Common myeloid progenitor, CD34-positive (primary cell): ENCODE data around the gene ARMC9.

Source experiments
- CTCF ChIA-PET: fragments of 350-600 bp; sonication (Branson Sonifier 250); formaldehyde crosslinking; loops from one replicate; lab custom pipeline; 2021; ENCODE audit warnings: antibody characterized with exemption; lab: Charles Lee
- POLR2A ChIA-PET: fragments of 350-600 bp; sonication (Branson Sonifier 250); formaldehyde crosslinking; loops from one replicate; lab custom pipeline; 2021; ENCODE audit warnings: antibody characterized with exemption; lab: Charles Lee
- DNase-seq, 3 donors: peaks; one replicate each; pipeline versions ENCODE4 v3.0.0 to v3.0.0-alpha.2; 2013
- H3K27ac ChIP-seq, 2 experiments: 1 replicate in 1 of 2; 2 replicates in 1 of 2; pipeline ENCODE4 v1.7.0; 2013; ENCODE audit warnings: inconsistent platforms in 2 of 2, low read length in 2 of 2, mild to moderate bottlenecking in 2 of 2, low read depth in 1 of 2, moderate library complexity in 1 of 2; ENCODE audit not compliant: severe bottlenecking in 2 of 2, insufficient read depth in 1 of 2, poor library complexity in 1 of 2
- H3K27me3 ChIP-seq, 5 experiments: replicated peaks in 2 of 5; 1 replicate in 3 of 5; 2 replicates in 2 of 5; pipeline versions ENCODE4 v1.6.1 to v1.7.0; 2013; ENCODE audit warnings: low read length in 4 of 5, mild to moderate bottlenecking in 2 of 5, moderate library complexity in 2 of 5, inconsistent platforms in 1 of 5; ENCODE audit not compliant: insufficient read depth in 5 of 5, control insufficient read depth in 4 of 5
- H3K36me3 ChIP-seq, 4 experiments: 1 replicate in 2 of 4; 2 replicates in 2 of 4; pipeline versions ENCODE4 v1.6.1 to v1.7.0; 2013; ENCODE audit warnings: low read length in 3 of 4, control low read depth in 1 of 4, mild to moderate bottlenecking in 1 of 4; ENCODE audit not compliant: control insufficient read depth in 4 of 4, insufficient read depth in 4 of 4
- H3K4me1 ChIP-seq, 4 experiments: 1 replicate in 3 of 4; 2 replicates in 1 of 4; pipeline versions ENCODE4 v1.6.1 to v1.7.1; 2013; ENCODE audit warnings: low read length in 3 of 4, mild to moderate bottlenecking in 3 of 4, control low read depth in 1 of 4, inconsistent platforms in 1 of 4, moderate library complexity in 1 of 4; ENCODE audit not compliant: control insufficient read depth in 4 of 4, insufficient read depth in 4 of 4; ENCODE audit errors: control extremely low read depth in 1 of 4
- H3K4me3 ChIP-seq, 7 experiments: 1 replicate in 4 of 7; 2 replicates in 3 of 7; pipeline versions ENCODE4 v1.5.1 to v1.7.0; 2013; ENCODE audit warnings: mild to moderate bottlenecking in 7 of 7, low read length in 6 of 7, moderate library complexity in 6 of 7, inconsistent platforms in 2 of 7, low read depth in 2 of 7, control low read depth in 1 of 7; ENCODE audit not compliant: insufficient read depth in 4 of 7, control insufficient read depth in 1 of 7; ENCODE audit errors: extremely low read depth in 1 of 7
- H3K9me3 ChIP-seq, 5 experiments: 1 replicate in 4 of 5; 2 replicates in 1 of 5; pipeline versions ENCODE4 v1.6.1 to v1.7.1; 2013; ENCODE audit warnings: low read length in 4 of 5, mild to moderate bottlenecking in 2 of 5, inconsistent platforms in 1 of 5, low read depth in 1 of 5, moderate library complexity in 1 of 5; ENCODE audit not compliant: control insufficient read depth in 4 of 5, insufficient read depth in 2 of 5; ENCODE audit errors: control extremely low read depth in 1 of 5
- WGBS: methylation state at CpG from one replicate; pipeline ENCODE4 v1.1.5; 2013; ENCODE audit not compliant: insufficient coverage; 5-methylcytosine and 5-hydroxymethylcytosine counted together

The ARMC9 gene

GRCh38 chr2:231163011-231163410 is 35.4 kb upstream of the ARMC9 start:
- Histone ChIP-seq H3K9me3 (no peaks in the 10 kb centered on the region), H3K4me1 (no peaks in the 10 kb centered on the region), H3K27ac (no peak overlapping the region), H3K4me3 (no peak overlapping the region), H3K27me3 (no peaks in the 10 kb centered on the region), H3K36me3 (peaks cover 6 to 61% (median 34%) of the 10 kb centered on the region in 4 experiments)
- POLR2A ChIA-PET: interaction anchor here (0.6 kb wide), 2 partner anchors 11 to 43 kb away, joined by 3 read pairs; no protein-coding TSS in a partner anchor
- no peak for DNase-seq
- CTCF ChIA-PET: interaction anchor here (0.7 kb wide), 1 partner anchor 1124 kb away, joined by 3 read pairs; no protein-coding TSS in a partner anchor
- WGBS: 90% methylated on average over 3 of the region's 3 CpGs

DNA sequence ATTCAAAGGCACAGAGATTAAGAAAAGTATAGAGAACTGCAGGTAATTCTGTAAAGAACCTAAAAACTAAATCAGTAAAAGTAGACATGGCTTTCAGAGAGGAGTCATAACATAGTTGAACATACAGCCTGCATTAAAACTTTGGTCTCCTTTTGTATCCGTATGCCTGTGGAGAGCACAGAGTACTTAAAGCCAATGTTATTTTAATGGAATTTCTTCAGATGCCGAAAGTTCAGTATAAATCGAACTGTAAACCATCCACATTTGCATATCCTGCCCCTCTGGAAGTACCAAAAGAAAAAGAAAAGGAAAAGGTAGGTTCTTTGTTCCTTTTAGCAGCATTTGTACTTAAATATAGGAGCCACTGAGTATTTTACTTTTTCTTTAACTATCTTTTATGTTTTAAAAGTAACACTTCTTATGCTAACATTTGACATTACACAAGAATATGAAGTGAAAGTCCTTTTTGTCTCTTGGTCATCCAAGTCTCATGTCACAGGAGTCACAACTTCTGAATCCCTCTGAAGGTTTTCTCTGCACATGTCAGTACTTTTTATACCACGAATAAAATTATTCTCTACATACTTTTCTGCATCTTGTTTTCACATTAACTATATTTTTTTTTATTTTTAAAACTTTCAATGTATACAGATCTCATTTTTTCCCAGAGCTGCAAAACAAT is 34.9 kb upstream of the ARMC9 start:
- H3K27me3 ChIP-seq: no peaks in the 10 kb centered on the region
- DNase-seq: no peak
- no peak overlapping the region for H3K4me3 ChIP-seq
- H3K9me3 ChIP-seq: no peaks in the 10 kb centered on the region
- no peaks in the 10 kb centered on the region for H3K4me1 ChIP-seq
- WGBS: 100% methylated on average over 2 of the region's 4 CpGs
- no peak overlapping the region for H3K27ac ChIP-seq
- CTCF ChIA-PET: no interaction called here
- peaks cover 6 to 58% (median 33%) of the 10 kb centered on the region in 4 experiments for H3K36me3 ChIP-seq
- POLR2A ChIA-PET: interaction anchor here (0.6 kb wide), 2 partner anchors 11 to 43 kb away, joined by 3 read pairs; no protein-coding TSS in a partner anchor

- DNase-seq: no peak
- Histone ChIP-seq H3K4me3 (no peak overlapping the region), H3K9me3 (no peaks in the 10 kb centered on the region), H3K27ac (no peak overlapping the region), H3K4me1 (peaks cover 0 to 5% (median 0%) of the 10 kb centered on the region in 4 experiments), H3K36me3 (peaks cover 8 to 82% (median 47%) of the 10 kb centered on the region in 4 experiments), H3K27me3 (no peaks in the 10 kb centered on the region)
- CTCF ChIA-PET: interaction anchor here (1.3 to 1.5 kb wide), 2 partner anchors 14 to 57 kb away, joined by 3 read pairs; no protein-coding TSS in a partner anchor
- POLR2A ChIA-PET: interaction anchor here (0.6 kb wide), 1 partner anchor 424 kb away, joined by 5 read pairs; no protein-coding TSS in a partner anchor
- 90% methylated on average over 2 of the region's 6 CpGs for WGBS
Observed at GRCh38 chr2:231167745-231168459, 30.5 kb upstream of the ARMC9 start.

DNA sequence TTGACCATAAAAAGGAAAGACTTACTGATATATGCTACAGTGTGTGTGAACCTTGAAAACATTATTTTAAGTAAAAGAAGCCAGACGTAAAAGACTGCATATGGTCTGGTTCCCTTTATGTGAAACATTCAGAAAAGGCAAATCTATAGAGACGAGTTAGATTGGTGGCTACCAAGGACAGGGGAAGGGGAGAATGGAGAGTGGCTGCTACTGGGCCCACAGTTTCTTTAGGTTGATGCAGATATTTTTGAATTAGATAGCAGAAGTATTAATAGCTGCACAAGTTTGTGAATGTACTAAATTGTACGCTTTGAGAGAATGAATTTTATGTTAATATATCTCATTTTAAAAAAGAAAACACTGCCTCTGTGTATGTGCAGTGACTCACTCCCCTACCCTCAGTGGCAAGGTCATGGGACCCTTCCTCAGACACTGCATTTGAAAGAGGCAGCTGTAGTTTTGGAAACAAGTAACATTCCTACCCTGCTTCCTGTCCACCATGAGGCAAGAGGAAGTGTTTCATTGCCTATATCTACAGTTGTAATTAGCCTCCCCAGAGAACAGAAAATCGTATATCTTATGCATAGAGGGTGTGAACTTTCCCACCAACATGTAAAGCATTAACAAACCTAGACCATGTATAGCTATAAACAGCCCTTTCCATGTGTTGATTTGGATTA is 29.8 kb upstream of the ARMC9 start:
- POLR2A ChIA-PET: no interaction called here

GRCh38 chr2:231169488-231169887 is 28.9 kb upstream of the ARMC9 start:
- Histone ChIP-seq H3K27me3 (no peaks in the 10 kb centered on the region), H3K4me3 (no peak overlapping the region), H3K27ac (no peak overlapping the region), H3K36me3 (peaks cover 8 to 80% (median 42%) of the 10 kb centered on the region in 4 experiments), H3K9me3 (no peaks in the 10 kb centered on the region), H3K4me1 (peaks cover 0 to 5% (median under 1%) of the 10 kb centered on the region in 4 experiments)
- ChIA-PET CTCF (interaction anchor here (1.9 kb wide), 1 partner anchor 22 kb away, joined by 5 read pairs; no protein-coding TSS in a partner anchor), POLR2A (no interaction called here)
- DNase-seq: no peak
- 100% methylated on average over 2 of the region's 3 CpGs for WGBS

More for the DNA sequence above, 29.8 kb upstream of the ARMC9 start:
- Histone ChIP-seq H3K9me3 (no peaks in the 10 kb centered on the region), H3K4me1 (peaks cover 0 to 5% (median 0%) of the 10 kb centered on the region in 4 experiments), H3K27me3 (no peaks in the 10 kb centered on the region), H3K36me3 (peaks cover 8 to 80% (median 45%) of the 10 kb centered on the region in 4 experiments), H3K4me3 (no peak overlapping the region), H3K27ac (no peak overlapping the region)
- WGBS: 100% methylated on average over 2 of the region's 4 CpGs
- peak in 1 of 3 donors; percentile 11 for DNase-seq
- CTCF ChIA-PET: interaction anchor here (1.5 kb wide), 1 partner anchor 14 kb away, joined by 3 read pairs; no protein-coding TSS in a partner anchor

DNA sequence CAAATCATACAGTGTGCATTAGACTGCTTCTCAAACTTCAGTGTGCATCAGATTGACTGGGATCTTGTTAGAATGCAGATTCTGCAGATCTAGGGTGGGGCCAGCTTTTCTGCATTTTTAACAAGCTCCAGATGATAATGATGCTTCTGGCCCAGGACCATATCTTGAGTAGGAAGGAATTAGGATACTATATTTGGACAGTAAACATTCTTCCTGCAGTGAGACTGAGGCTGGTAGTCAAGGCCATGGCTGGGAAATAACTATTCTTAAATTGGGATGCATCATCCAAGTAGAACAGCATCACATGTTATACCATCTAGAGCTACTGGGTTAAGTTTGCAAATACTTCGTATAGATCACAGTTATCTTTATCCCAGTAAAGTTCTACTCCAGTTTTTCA is 28.4 kb upstream of the ARMC9 start:
- peaks cover 0 to 5% (median under 1%) of the 10 kb centered on the region in 4 experiments for H3K4me1 ChIP-seq
- H3K36me3 ChIP-seq: peaks cover 8 to 81% (median 41%) of the 10 kb centered on the region in 4 experiments
- no peak for DNase-seq
- no peak overlapping the region for H3K4me3 ChIP-seq
- H3K27ac ChIP-seq: no peak overlapping the region
- no peaks in the 10 kb centered on the region for H3K9me3 ChIP-seq
- H3K27me3 ChIP-seq: no peaks in the 10 kb centered on the region
- ChIA-PET POLR2A (no interaction called here), CTCF (interaction anchor here (1.9 kb wide), 1 partner anchor 23 kb away, joined by 5 read pairs; no protein-coding TSS in a partner anchor)
- no CpG with 5 or more reads among the region's 1 CpG for WGBS
